Ecto neural progenitor cell (in vitro differentiated cells): Measurements from ENCODE around the gene STX4.
A peak's percentile ranks its signal among the peaks of the same experiment; 100 is the strongest.

Experiments used
- DNase-seq: peaks from one replicate; pipeline ENCODE4 v3.0.0-alpha.2; 2018; ENCODE audit warnings: low spot score

Gene STX4

GRCh38 chr16:31020536-31020935, 12.8 kb upstream of the STX4 start:
- DNase-seq: no peak

DNA sequence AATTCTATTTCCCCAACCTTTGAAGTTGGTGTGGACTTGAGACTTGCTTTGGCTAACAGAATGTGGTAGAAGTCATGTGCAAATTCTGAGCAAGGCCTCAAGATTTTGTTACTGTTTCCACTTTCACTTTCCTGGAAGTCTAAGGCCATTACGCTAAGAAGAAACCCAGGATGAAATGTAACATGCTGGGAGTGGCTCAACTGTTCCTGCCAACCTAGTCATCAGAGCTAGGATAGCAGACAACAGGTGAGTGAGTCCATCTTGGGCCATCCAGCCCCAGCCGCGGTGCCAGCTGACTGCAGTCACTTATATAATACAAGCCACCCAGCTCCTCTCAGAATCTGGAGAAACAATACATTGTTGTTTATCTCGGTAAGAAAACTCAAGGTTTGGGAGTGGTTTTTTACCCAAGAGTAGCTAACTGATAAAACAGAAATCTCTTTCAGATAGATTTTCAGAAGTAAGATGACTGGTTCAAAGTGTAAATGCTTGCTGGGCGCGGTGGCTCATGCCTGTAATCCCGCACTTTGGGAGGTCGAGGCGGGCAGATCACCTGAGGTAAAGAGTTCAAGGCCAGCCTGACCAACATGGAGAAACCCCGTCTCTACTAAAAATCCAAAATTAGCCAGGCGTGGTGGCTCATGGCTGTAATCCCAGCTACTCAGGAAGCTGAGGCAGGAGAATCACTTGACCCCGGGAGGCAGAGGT, 10.7 kb upstream of the STX4 start:
- DNase-seq: no peak

DNA sequence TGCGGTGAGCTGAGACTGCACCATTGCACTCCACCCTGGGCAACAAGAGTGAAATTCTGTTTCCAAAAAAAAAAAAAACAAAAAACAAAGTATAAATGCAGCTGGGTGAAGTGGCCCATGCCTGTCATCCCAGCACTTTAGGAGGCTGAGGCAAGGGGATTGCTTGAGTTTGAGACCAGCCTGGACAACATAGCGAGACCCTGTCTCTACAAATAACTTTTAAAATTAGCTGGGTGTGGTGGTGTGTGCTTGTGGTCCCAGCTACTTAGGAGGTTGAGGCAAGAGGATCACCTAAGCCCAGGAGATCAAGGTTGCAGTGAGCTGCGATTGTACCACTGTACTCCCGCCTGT, 10.1 kb upstream of the STX4 start:
- no peak for DNase-seq

DNA sequence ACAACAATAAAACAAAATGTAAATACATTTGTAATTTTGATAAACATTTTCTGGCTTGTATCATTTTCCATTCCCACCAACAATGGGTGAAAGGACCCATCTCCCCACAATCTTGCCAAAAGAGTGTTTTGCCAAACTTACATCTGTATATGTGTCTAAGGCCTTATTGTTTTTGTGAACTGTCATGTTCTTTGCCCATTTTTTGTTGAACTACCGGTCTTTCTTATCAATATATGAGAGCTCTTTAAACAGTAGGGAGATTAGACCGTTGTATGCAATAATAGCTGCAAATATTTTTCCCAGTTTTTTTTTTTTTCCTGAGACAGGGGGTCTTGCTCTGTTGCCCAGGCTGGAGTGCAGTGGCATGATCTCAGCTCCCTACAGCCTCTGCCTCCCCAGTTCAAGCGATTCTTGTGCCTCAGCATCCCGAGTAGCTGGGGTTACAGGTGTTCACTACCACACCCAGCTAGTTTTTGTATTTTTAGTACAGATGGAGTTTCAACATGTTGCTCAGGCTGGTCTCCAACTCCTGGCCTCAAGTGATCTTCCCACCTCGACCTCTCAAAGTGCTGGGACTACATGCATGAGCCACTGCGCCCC, 9.6 kb upstream of the STX4 start:
- DNase-seq: no peak

- no peak for DNase-seq
These were observed 8.0 kb upstream of the STX4 start for GRCh38 chr16:31025339-31025738.

GRCh38 chr16:31029272-31029671, 4.1 kb upstream of the STX4 start:
- DNase-seq: no peak

- DNase-seq: no peak
These were observed 2.1 kb upstream of the STX4 start for GRCh38 chr16:31031276-31031675.

- peak; percentile 88 for DNase-seq
These were observed 543 bp downstream of the STX4 start for GRCh38 chr16:31033709-31034492.

- DNase-seq: no peak
These were observed 3.3 kb downstream of the STX4 start for GRCh38 chr16:31036691-31037090.

DNA sequence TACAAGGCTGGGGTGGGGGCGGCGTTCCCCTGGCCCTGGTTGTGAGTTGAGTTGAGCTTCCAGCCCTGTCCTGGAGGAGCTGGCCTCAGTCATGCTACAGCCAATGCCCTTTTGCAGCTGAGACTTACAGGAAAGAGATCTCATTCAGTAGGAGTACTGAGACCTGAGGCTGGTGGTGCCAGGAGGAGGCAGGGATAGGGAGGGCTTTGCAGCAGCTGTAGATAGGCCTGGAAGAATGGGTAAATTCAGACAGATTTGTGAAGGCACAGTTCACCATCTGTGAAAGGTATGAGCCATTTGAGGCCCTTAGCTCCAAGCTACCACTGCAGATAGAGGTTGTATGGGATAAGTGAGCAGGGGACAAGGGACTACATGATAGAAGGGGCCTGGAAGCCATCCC, 5.6 kb downstream of the STX4 start:
- no peak for DNase-seq

DNA sequence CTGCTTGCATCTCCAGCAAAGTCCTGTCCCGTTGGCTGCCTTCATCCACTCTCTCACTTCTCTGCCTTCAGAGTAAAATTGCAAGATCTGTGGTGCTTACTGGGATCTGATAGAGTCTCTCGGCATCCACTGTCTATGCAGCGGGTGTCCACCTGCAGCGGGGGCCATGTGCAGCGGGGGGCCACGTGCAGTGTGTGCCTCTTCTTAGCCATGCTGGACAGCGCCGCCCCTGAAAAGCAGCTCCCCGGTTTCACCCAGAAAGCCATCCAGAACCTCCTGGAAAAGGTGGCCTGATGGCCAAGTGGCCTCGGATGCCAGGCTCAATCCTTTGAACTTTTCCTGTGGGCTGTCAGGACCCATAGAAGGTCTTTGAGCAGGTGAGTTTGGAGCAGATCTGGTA, 9.5 kb downstream of the STX4 start:
- DNase-seq: no peak

DNA sequence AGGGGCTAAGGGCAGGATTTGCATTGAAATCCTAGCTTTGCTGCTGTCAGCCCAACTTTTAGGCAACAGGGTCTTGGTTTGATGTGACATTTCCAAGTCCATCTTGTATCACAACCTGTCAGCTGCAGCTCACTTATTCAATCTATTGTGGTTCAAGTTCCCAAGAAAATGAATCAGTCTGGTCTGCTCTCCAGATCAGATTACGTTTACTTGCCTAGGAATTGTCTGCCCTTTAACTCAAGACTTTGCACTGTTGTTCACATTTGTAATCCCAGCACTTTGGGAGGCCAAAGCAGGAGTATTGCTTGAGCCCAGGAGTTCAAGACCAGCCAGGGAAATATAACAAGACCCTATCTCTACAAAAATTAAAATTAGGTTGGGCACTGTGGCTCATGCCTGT, 10.0 kb downstream of the STX4 start:
- DNase-seq: no peak

- no peak for DNase-seq
These were observed 10.6 kb downstream of the STX4 start for GRCh38 chr16:31043898-31044481.

GRCh38 chr16:31050280-31051030, 17.1 kb downstream of the STX4 start:
- DNase-seq: no peak

GRCh38 chr16:31052114-31052513, 18.8 kb downstream of the STX4 start:
- no peak for DNase-seq

DNA sequence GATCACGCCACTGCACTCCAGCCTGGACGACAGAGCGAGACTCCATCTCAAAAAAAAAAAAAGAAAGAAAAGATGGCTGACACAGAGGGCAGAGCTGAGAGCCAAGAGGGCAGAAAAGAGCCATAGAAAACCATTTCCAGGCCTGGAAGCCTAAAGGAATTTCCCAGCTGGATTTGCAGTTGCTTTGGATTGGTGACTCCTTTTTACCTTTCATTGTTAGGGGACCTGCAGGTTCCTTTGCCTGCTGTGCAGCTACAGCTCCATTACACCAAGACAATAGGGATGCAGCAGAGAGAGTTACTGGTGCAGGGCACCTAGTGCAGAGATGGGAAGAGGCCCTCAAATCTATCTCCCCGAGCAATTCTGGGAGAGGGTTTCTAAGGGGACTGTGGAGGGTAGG, 22.3 kb downstream of the STX4 start:
- DNase-seq: no peak

- DNase-seq: no peak
These were observed 27.9 kb downstream of the STX4 start for GRCh38 chr16:31061126-31061812.

- DNase-seq: no peak
These were observed 28.6 kb downstream of the STX4 start for GRCh38 chr16:31061813-31062440.

- DNase-seq: no peak
These were observed 30.1 kb downstream of the STX4 start for GRCh38 chr16:31063495-31063842.

GRCh38 chr16:31063843-31064611, 30.7 kb downstream of the STX4 start:
- DNase-seq: no peak
